HG03378 (cell line): ENCODE results near the gene SIGLEC14.

Source experiments
- ATAC-seq: cut with Tn5 transposase; IDR thresholded peaks from one replicate; pipeline ENCODE4 v1.9.1; 2021; ENCODE audit warnings: mild to moderate bottlenecking, moderate library complexity; ENCODE audit not compliant: unreplicated experiment

SIGLEC14 gene

DNA sequence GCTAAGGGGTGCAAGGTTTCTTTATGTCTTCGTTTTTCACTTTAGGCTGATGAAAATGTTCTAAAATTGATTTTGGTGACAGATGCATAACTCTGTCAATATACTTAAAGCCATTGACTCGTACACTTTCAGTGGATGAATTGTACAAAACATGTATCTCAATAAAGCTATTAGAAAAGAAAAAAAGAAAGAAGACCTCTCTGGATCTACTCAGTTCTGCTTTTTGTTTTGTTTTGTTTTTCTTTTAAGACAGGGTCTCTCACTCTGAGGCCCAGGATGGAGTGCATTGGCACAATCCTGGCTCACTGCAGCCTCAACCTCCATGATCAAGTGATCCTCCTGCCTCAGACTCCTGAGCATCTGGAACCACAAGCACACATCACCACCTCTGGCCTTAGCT, 19.9 kb downstream of the SIGLEC14 start:
- ATAC-seq: no peak

DNA sequence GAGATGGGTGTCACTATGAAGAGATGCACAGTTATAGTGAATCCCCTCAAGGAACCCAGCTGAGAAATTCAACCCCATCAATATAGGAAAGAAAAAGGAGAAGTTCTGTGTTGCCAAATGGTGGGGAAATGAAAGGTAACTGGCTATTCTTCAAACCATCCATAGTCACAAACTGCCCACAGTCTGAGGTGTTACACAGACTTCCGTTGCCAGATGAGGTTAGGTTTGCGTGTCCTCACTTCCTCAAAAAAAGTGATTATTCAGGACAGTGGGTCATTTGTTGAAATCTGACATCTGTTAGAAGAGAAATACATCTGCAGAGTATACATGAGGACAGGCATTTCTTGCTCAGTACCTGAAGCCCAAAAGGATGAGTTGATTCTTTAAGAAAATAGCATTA, 25.4 kb downstream of the SIGLEC14 start:
- ATAC-seq: no peak

DNA sequence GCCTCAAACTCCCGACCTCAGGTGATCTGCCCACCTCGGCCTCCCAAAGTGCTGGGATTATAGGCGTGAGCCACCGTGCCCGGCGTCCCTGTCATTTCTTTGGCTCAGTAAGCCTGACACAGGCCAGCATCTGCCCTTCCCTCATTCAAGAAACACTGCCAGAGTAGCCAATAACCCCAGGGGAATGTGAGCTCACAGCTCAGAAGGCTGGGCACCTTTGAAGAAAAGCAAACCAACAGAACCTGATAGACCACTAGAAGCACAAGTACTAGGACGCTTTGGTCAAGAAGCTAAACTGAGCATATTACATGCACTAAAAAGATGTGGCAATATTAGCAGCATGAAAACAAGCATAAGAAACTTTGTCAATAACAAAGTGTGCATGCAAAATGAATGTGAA, 30.6 kb downstream of the SIGLEC14 start:
- ATAC-seq: no peak

DNA sequence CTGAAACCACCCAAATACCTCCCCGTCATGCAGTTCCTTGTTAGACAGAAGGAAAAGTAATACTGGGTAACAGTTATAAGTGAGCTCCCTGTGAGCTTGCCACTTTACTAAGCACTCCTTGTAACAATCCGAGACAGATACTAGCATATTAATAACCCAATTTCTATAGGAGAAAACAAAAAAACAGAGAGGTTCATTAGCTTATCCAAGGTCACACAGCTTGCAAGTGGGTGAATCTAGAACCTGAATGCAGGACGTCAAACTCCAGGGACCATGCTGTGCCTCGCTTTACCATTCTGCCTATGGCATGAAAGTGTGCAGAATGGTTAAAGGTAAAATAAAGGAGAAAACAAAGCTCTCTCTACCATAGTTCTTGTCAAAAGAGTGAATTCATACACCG, 31.8 kb downstream of the SIGLEC14 start:
- ATAC-seq: no peak

DNA sequence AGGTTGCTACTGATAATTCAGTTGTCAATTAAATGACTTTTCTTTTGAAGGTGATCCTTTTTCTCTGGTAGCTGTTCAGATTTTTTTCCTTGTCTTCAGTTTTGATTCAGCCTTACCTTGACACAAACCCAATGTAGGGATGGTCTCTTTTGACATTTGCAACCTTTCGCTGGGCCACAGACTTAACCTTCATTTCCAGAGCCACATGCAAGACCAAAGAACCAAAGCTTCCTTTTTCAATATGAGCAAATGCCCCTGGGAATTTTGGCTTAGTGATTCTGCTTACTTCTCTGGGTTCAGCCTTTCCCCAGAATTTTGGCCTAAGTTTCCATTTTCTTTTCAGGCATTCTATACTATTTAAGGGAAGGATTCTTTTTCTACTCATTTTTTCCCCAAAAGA, 36.0 kb downstream of the SIGLEC14 start:
- no peak for ATAC-seq

DNA sequence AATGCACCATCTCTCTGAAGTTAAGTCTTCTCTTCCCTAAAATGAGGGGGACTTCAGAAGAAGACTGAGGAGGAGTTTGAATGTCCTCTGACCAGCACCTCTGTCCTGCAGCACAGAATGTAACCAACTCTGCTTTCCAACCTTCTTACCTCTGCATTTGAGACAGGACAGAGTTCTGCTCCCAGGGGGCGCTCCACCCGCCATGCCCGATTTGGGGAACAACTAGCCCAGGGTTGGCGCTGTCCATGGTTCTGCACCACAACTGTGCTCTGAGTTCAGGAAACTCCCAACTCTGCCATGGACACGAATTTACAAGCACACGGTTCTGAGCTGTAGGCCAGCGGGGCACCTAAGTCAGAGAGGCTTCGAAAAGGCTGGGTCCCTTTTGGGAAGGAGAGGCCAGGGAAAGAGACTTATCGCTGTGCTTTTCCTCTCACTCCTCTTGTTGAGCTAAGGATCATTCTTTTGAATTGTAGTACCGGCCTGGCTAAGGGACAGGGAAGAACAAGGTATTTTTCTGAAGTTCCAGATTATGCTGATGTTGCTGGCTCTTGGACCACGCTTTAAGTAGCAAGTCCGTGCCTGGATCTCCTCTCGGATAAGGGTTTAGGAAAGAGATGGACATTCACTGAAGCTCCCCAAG, 38.6 kb downstream of the SIGLEC14 start:
- no peak for ATAC-seq

DNA sequence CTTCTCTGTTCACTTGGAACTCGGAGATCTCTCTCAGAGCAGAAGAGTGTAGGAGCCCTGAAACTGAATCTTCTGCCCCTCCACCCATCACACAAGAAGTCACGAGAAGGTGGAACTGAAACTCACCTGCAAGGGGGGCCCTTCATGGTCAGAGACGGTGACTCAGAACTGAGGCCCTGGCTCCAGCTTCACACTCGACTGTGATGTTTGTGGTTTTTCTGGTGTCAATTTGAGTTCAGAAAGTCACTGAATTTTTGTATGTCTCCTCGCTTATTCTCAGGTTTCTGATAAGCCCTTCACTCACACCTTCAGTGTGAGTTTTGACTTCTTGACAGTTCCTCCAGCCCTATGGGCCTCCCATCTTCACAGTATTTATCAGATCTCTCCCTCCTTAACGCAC, 39.5 kb downstream of the SIGLEC14 start:
- ATAC-seq: peak; percentile 87

DNA sequence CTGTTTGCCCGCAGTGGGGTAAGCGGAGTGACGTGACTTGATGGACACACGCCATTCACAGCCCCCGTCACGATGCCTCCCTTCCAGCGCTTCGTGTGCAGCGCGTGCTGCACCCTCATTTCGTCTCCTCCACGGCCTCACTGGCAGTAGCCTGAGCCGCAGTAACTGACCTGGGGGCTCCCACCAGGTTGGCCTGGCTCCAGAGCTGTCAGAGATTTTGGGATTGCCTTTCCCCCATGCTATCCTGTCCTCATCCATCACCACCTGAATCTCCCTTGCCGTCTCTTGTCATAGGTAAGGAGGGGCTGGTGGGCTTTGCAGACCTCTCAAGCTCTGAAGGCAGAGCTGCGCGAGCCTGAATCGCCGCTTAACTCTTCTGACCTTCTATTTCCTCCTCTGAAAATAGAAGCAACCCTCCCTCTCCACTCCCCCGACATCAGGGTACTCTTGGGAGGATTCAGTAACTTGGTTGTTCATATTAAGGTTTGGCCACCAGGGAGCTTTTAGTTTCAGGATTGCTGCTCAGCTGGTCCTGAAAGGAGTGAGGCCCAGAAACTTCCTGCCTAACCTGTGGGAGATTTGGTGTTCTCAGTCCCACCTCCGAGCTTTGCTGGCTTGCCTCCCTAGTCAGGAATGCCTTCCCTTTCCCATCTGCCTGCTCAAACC, 44.3 kb downstream of the SIGLEC14 start:
- ATAC-seq: no peak

DNA sequence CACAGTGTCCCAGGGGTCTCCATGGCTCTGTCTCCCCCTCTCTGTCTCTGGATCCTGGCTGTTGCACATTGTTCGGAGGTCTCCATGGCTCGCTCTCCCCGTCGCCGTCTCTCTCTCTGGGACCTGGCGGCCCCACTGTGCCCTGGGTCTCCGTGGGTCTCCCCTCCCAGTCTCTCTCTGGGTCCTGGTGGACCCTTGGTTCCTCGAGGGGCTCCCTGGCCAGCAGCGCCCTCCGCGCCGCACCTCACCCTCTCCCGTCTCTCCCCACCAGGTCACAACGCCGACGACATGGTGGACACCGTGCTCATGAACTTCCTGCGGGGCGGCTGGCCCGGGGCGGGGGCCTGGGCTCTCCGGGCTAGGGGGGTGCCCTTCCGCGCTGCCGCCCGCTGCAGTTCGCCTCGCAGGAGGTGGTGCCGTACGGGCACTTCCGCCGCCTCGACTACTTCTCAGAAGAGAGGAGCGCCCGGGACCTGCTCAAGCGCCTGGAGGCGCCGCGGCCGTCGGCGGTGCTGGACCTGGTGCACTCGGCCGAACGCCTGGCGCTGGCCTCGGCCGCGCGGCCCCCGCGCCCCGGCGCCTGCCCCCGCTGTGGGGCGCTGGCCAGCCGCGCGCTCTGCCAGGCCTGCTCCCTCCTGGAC, 45.6 kb downstream of the SIGLEC14 start:
- ATAC-seq: no peak

DNA sequence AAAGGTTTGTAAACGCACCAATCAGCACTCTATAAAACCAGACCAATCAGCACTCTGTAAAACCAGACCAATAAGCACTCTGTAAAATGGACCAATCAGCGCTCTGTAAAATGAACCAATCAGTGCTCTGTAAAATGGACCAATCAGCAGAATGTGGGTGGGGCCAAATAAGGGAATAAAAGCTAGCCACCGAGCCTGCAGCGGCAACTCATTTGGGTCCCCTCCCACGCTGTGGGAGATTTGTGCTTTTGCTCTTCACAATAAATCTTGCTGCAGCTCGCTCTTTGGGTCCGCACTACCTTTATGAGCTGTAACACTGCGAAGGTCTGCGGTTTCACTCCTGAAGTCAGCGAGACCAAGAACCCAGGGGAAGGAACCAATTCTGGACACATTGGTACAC, 47.5 kb downstream of the SIGLEC14 start:
- ATAC-seq: no peak

DNA sequence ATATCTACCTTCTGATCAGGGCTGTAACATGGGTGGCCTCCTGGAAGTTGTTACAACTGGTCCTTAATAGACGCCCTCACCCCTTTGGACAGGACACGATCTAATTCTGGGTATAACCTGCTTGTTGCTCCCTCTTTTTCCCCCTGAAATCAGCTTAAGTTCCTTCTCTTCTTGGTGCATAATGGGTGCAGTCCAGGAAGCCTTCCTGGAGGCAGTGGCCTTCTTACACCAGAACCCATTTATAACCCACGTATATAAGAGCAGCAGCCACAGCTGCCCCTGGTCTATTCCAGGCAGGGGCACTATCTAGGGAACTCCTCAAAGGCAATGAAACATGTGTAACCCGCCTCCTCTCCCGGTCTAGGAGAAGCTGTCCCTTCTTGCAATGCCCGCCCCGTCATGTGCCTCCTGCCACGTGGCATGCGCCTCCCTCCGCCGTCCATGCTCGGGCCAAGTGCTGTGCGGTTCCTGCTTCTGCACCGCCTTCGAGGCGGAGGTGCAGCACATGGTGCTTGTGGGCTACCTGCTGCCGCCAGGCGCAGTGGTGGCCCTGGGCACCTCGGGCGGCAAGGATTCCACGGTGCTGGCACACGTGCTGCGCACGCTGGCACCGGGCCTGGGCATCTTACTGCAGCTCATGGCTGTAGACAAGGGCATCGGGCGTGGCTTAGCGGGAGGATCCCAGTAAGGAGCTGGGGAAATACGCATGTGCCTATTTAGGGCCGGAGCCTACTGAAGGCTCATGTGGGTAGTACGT, 48.3 kb downstream of the SIGLEC14 start:
- no peak for ATAC-seq

DNA sequence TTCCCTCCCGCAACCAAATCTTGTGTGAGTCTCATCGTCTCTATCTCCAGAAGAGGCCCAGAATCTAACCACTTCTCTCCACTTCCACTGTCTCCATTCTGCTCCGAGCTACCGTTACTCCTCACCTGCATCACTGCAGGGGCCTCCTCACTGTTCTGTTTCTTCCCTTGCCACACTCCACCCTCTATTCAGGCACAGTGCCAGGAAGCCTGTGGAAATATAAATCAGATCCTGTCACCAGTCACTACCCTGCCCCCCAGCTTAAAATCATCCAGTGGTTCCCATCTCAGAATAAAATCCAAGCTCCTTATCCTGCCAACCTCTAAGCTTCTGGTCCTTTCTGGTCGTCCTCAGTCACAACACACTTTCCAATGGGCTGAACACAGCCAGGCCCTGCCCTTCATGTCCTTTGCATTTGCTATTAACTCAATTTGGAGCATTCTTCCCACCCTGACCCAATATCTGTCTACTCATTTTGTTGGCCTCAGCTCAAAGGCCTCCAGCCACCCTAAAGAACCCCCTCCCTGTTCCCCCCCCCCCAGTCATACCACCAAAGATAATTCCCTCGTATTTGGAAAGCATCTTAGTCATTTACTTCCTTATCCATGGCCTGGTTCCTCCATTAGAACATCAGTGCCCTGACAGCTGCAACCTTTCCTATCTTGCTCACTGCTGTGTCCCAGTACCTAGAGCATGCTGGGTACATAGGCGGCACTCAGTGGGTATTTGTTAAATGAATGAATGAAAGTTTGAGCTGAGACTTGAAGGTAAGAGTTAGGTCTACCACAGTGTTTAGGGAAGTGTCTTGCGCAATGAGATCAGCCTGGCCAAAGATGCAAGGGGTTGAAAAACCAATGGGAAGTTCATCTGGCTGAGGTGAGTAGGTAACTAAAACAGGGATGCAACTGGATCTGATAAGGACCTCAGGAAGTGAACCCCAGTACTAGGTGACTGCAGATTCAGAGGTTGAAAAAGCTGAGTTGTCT, 51.1 kb downstream of the SIGLEC14 start:
- no peak for ATAC-seq

DNA sequence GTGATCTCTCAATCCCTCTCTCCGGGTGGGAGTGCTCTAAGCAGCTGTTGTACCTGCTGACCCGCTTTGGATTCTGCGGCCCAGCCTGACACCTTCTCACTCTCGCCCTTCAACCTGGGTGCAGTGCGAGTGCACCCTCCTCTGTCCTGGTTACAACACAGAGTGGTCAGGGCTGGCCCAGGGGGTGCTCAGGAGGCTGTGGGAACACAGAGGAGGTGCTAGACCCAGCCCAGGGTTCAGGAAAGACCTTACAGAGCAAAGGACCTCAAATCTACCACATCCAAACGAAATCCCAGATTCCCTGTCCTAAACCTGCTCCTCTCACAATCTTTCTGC, 51.9 kb downstream of the SIGLEC14 start:
- peak; percentile 9 for ATAC-seq

DNA sequence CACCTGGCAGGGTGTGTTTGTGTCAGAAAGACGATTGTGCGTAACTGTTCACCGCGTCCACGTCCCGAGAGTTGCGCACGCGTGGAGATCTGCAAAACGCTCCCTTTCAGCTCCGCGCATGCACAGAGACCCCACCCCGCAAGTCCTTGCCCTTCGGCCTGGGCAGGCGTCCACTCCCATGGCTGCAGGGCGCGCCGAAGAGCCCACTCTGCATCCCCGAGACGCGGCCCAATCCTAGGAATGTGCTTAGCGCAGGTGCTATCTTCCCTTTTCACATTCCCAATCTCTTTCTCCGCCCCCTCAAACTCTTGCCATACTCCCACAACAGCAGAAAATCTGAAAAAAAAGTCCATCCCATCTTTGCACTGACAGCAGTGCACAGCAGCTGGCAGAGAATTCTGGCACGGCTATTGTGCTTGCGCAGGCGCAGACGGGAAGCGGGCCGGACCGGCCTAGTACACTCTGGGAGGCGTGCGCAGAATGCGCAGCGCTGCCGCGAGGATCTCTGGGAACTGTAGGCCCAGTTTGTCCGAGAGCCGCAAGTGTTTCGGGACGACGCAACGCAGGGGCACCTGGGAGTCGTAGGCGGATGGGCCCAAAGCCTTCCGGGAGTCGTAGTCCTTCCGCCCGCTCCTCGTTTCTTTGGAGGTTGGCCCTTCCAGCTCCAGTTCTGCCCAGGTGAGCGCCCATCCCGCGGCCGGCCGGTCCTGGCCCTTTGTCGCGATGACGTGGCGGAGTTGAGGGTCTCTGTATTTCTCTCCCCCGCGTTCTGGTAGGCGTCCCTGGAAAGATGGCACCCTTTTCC, 52.5 kb downstream of the SIGLEC14 start:
- ATAC-seq: peak; percentile 90

DNA sequence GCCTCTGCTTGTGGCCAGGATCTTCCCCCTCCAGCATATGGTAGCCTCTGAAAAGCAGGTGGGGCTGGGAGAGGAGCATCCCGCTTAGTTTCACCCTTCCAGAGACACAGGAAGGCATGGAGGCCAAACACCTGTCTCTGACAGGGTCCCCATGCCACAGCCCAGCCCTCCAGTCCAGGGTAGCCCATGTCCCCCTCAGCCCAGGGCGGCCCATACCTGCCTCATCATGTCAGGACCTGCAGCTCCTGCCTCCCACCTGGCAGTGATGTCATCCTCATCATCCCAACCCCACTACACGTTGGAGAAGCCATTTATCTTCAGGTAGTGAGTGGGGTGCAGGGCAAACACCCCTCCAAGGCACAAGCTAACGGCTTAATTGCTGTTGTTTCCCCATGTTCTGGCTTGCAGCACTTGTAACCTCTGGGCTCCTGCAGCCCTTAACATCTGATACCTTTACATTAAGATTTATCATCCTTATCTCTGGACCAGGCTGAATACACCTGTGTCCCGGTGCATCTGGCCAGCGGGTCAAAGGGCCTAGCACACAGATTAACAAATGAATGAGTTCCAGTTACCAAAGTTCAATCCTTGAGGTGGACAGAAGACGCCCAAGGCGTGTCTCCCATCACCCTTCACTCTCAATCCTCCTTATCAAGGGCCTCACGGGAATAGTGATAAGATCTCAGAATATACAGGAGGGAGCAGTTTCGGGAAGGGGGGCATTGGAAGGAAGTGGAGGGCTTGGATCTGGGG, 53.3 kb downstream of the SIGLEC14 start:
- no peak for ATAC-seq
